Prostate gland (tissue), 2 donors: ENCODE data around the gene DLGAP1. TPM values are rescaled to one million over a fixed set of nuclear protein-coding genes. Genes with fewer than 3 reads are reported as not detected.

Source experiments
- DNase-seq: peaks from one replicate; pipeline ENCODE4 v3.0.0-alpha.2; 2019; ENCODE audit warnings: low spot score
- H3K27ac ChIP-seq, 2 donors: fragments of 200-600 bp; sonication (generic); 2 replicates each; pipeline ENCODE4 v1.5.1; 2017 to 2019
- H3K27me3 ChIP-seq: fragments of 200-600 bp; sonication (generic); replicated peaks from 2 replicates; pipeline ENCODE4 v1.5.1; 2019; ENCODE audit not compliant: insufficient read depth
- H3K36me3 ChIP-seq, 2 donors: fragments of 200-600 bp; sonication (generic); 1 replicate in 1 of 2; 2 replicates in 1 of 2; pipeline versions ENCODE4 v1.5.1 to v1.8.1; 2017 to 2019
- H3K4me1 ChIP-seq: fragments of 200-600 bp; sonication (generic); replicated peaks from 2 replicates; pipeline ENCODE4 v1.5.1; 2019
- H3K4me3 ChIP-seq, 2 donors: fragments of 200-600 bp; sonication (generic); 2 replicates each; pipeline ENCODE4 v1.5.1; 2017 to 2019
- H3K9me3 ChIP-seq: fragments of 200-600 bp; sonication (generic); 2 replicates; pipeline ENCODE4 v1.5.1; 2017
- CTCF ChIP-seq, 4 experiments: fragments of 200-600 bp in 2 of 4; fragments of 450-650 bp in 2 of 4; sonication (generic) in 2 of 4; IDR thresholded peaks; 1 replicate in 3 of 4; 2 replicates in 1 of 4; pipeline ENCODE4 v1.5.1; 2016 to 2019; ENCODE audit warnings: antibody characterized with exemption in 4 of 4, mild to moderate bottlenecking in 2 of 4, moderate library complexity in 2 of 4
- POLR2A ChIP-seq: fragments of 450-650 bp; IDR thresholded peaks from one replicate; pipeline ENCODE4 v1.6.1; 2016; ENCODE audit warnings: antibody characterized with exemption, mild to moderate bottlenecking
- POLR2AphosphoS5 ChIP-seq: sonication (generic); formaldehyde crosslinking; IDR thresholded peaks from one replicate; pipeline ENCODE4 v1.6.1; 2017; ENCODE audit warnings: antibody characterized with exemption
- WGBS: methylation state at CpG from one replicate; pipeline ENCODE4 v1.1.5; 2018; 5-methylcytosine and 5-hydroxymethylcytosine counted together
- intact Hi-C: fragments of 100-400 bp; cut with DNase I; formaldehyde crosslinking; loops from one replicate; pipeline ENCODE4 v1.14.2; 2022
- total RNA-seq, 2 donors: library from RNA; depleted of rRNA; stranded (reverse); fragments of >200 nt; gene quantifications; one replicate each; pipeline ENCODE4 v1.1.0, GENCODE V29; 2016

DLGAP1 gene
- total RNA-seq, 2 donors from 2014 or later: 42.2 to 66.7 TPM

DNA sequence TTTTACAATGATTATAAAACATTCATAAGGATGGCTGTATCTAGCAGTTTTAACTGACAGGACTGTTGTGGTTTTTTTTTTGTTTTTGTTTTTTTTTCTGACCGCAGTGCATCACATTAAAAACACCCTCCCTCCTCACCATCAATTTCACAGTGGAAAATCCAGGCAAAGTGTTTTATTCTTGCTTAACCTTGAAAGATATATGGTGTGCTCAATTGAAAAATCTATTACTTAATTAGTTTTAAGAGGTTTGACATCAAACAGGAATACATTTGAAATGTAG, 250.7 kb downstream of the DLGAP1 start:
- H3K27ac ChIP-seq: no peak overlapping the region
- no peaks in the 10 kb centered on the region for H3K27me3 ChIP-seq
- H3K4me1 ChIP-seq: no peaks in the 10 kb centered on the region
- intact Hi-C loops: no loop called here
- no peaks in the 10 kb centered on the region for H3K36me3 ChIP-seq
- TF ChIP-seq POLR2A (no peak), POLR2AphosphoS5 (no peak), CTCF (IDR thresholded peaks at IDR 0.05) (no peak)
- no peak overlapping the region for H3K4me3 ChIP-seq
- WGBS: 47% methylated on average over 1 of the region's 1 CpG
- no peaks in the 10 kb centered on the region for H3K9me3 ChIP-seq
- no peak for DNase-seq

- H3K27me3 ChIP-seq: no peaks in the 10 kb centered on the region
- no peak for TF ChIP-seq POLR2AphosphoS5
- no peak for TF ChIP-seq POLR2A
- no peak for TF ChIP-seq CTCF (IDR thresholded peaks at IDR 0.05)
Observed at GRCh38 chr18:4203568-4204437, 251.3 kb downstream of the DLGAP1 start.

DNA sequence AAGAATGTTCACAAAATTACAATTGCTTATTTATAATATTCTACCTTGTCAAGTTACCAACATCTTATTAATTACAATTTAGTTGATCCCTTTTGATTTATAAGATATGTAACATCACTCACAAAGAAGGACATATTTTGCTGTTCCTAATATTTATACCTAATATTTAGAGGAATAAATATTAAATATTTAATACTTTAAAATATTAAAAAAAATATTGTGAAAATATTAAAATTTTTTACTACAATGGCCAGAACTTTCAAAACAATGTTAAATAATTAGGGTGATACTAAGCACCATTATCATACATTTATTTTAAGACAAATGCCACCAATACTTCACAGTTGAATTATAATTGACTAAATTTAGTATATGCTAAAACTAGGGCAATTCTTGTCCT, 254.7 kb downstream of the DLGAP1 start:
- Histone ChIP-seq H3K27ac (no peak overlapping the region), H3K27me3 (no peaks in the 10 kb centered on the region), H3K4me3 (no peak overlapping the region), H3K4me1 (no peaks in the 10 kb centered on the region), H3K36me3 (no peaks in the 10 kb centered on the region), H3K9me3 (no peaks in the 10 kb centered on the region)
- intact Hi-C loops: no loop called here
- DNase-seq: no peak
- TF ChIP-seq POLR2AphosphoS5 (no peak), POLR2A (no peak), CTCF (IDR thresholded peaks at IDR 0.05) (no peak)

More at GRCh38 chr18:4203568-4204437, 251.3 kb downstream of the DLGAP1 start:
- Histone ChIP-seq H3K4me3 (no peak overlapping the region), H3K36me3 (no peaks in the 10 kb centered on the region), H3K9me3 (no peaks in the 10 kb centered on the region), H3K27ac (no peak overlapping the region), H3K4me1 (no peaks in the 10 kb centered on the region)
- intact Hi-C loops: no loop called here
- whole genome bisulfite sequencing: 53% methylated on average over 5 of the region's 5 CpGs
- no peak for DNase-seq

DNA sequence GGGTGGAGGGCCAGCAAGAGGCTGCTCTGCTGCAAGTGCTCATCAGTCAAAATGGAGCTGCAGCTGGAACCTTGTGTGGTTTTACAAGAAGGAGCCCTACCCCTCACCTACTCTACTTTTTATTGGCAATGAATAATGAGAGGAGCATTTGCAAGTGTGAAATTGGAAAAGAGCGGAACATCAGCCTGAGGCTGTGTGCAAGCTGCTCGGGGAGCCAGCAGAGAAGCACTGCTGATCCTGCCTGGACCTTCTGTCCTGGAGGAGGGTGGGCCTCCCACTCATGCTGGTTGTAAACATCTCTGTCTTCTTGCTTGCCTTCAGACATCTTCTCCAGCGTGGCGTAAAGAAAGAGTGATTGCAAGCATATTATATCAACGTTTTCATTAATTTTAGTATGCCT, 256.2 kb downstream of the DLGAP1 start:
- DNase-seq: no peak
- Histone ChIP-seq H3K36me3 (no peaks in the 10 kb centered on the region), H3K4me3 (no peak overlapping the region), H3K9me3 (no peaks in the 10 kb centered on the region), H3K27me3 (no peaks in the 10 kb centered on the region), H3K27ac (no peak overlapping the region), H3K4me1 (no peaks in the 10 kb centered on the region)
- 73% methylated on average over 5 of the region's 5 CpGs for WGBS
- TF ChIP-seq POLR2A (no peak), CTCF (IDR thresholded peaks at IDR 0.05) (no peak), POLR2AphosphoS5 (no peak)
- intact Hi-C loops: no loop called here

GRCh38 chr18:4196351-4196750, 258.8 kb downstream of the DLGAP1 start:
- DNase-seq: no peak
- no peaks in the 10 kb centered on the region for H3K36me3 ChIP-seq
- H3K4me1 ChIP-seq: no peaks in the 10 kb centered on the region
- no peak overlapping the region for H3K27ac ChIP-seq
- no peaks in the 10 kb centered on the region for H3K9me3 ChIP-seq
- no peak overlapping the region for H3K4me3 ChIP-seq
- H3K27me3 ChIP-seq: no peaks in the 10 kb centered on the region
- intact Hi-C loops: no loop called here
- TF ChIP-seq POLR2AphosphoS5 (no peak), POLR2A (no peak), CTCF (IDR thresholded peaks at IDR 0.05) (no peak)
- WGBS: 28% methylated on average over 4 of the region's 4 CpGs
